ENCODE measurements around the gene SEC31B. TPM values are rescaled to one million over a fixed set of nuclear protein-coding genes. Genes with fewer than 3 reads are reported as not detected.
A peak's percentile ranks its signal among the peaks of the same experiment; 100 is the strongest.

Gene SEC31B
- total and polyA plus RNA-seq, 9 of the 15 experiments (the other 6 are each of a cell fraction or from before 2014, with no cell fraction given): 0.91 to 7.0 (median 2.4) TPM

GRCh38 chr10:100482834-100483185 is 36.9 kb downstream of the SEC31B start:
- Histone ChIP-seq H3K9ac (ENCODE audit: insufficient read depth in 1 of 2, low read depth in 2 of 2, low read length in 2 of 2) (peak overlapping the region in 1 of 2 experiments; percentile 37; a peak in 1 of 4 replicates), H2AFZ (ENCODE audit: low read depth, low read length) (no peak overlapping the region), H3K4me2 (ENCODE audit: insufficient read depth, low read length) (peak overlapping the region; percentile 58; the same call in 1 of the 2 replicates), H3K27ac (ENCODE audit: extremely low read depth, low read depth, low read length) (no peak overlapping the region), H3K36me3 (ENCODE audit: control insufficient read depth, insufficient read depth, low read length) (no peaks in the 10 kb centered on the region), H4K20me1 (replicated peaks; ENCODE audit: control insufficient read depth, insufficient read depth, low read length) (peaks cover 8% of the 10 kb centered on the region; the same call in 1 of the 2 replicates), H3K4me3 (no peak overlapping the region), H3K9me1 (ENCODE audit: control insufficient read depth, insufficient read depth, low read length) (no peaks in the 10 kb centered on the region), H3K9me3 (replicated peaks; ENCODE audit: control insufficient read depth, insufficient read depth, low read depth, low read length) (no peaks in the 10 kb centered on the region), H3K79me2 (ENCODE audit: control insufficient read depth, insufficient read depth, low read length) (no peaks in the 10 kb centered on the region), H3K27me3 (ENCODE audit: control insufficient read depth in 2 of 2, insufficient read depth in 2 of 2, low read length in 2 of 2) (peaks cover 9 to 23% of the 10 kb centered on the region in 2 experiments; a peak in 4 of 5 replicates), H3K4me1 (replicated peaks in 1 of 2; ENCODE audit: control insufficient read depth in 2 of 2, insufficient read depth in 2 of 2, low read length in 2 of 2) (peaks cover 0 to 8% of the 10 kb centered on the region in 2 experiments; a peak in 3 of 5 replicates)
- TF ChIP-seq NRF1 (conservative IDR thresholded peaks at IDR 0.05 in 1 of 2, IDR thresholded peaks at IDR 0.05 in 1 of 2) (peak in 1 of 2 experiments; percentile 3; a peak in 1 of 4 replicates), KAT7 (CRISPR knock-in tag; IDR thresholded peaks at IDR 0.05; ENCODE audit: borderline replicate concordance) (no peak)
- POLR2A ChIA-PET: interaction anchor here (1.1 kb wide), 1 partner anchor 17 kb away, joined by 3 read pairs; no protein-coding TSS in a partner anchor
- intact Hi-C loops (cut with micrococcal nuclease): no loop called here
- in situ Hi-C loops (cut with MboI): no loop called here
- BruUV-seq (replicated peaks): no TSS peak
- WGBS (ENCODE audit: insufficient coverage, low coverage, missing lambda C conversion rate): 31% methylated on average over 5 of the region's 5 CpGs
- CTCF ChIA-PET (ENCODE audit: low intra/inter-chr PET ratio): no interaction called here
- ATAC-seq: peak; percentile 10; the same call in 1 of the 3 replicates
- no peak for DNase-seq (ENCODE audit: extremely low read depth in 1 of 4, low spot score in 3 of 4)
- FAIRE-seq: no peak

GRCh38 chr10:100482181-100482833 is 37.4 kb downstream of the SEC31B start:
- H3K27ac ChIP-seq (ENCODE audit: extremely low read depth, low read depth, low read length): no peak overlapping the region
- POLR2A ChIA-PET: interaction anchor here (0.6 to 1.1 kb wide), 4 partner anchors 12 to 428 kb away, joined by 3 to 4 read pairs (median 3); no protein-coding TSS in a partner anchor
- H2AFZ ChIP-seq (ENCODE audit: low read depth, low read length): peak overlapping the region; percentile 60
- H4K20me1 ChIP-seq (replicated peaks; ENCODE audit: control insufficient read depth, insufficient read depth, low read length): peaks cover 8% of the 10 kb centered on the region; the same call in 1 of the 2 replicates
- 1% methylated on average over 22 of the region's 59 CpGs for WGBS (ENCODE audit: insufficient coverage, low coverage, missing lambda C conversion rate)
- intact Hi-C loops (cut with micrococcal nuclease) (no loop called here), in situ Hi-C loops (cut with MboI) (no loop called here)
- no peaks in the 10 kb centered on the region for H3K9me3 ChIP-seq (replicated peaks; ENCODE audit: control insufficient read depth, insufficient read depth, low read depth, low read length)
- no peaks in the 10 kb centered on the region for H3K9me1 ChIP-seq (ENCODE audit: control insufficient read depth, insufficient read depth, low read length)
- peak; percentile 60 to 74 (median 69) for DNase-seq (ENCODE audit: extremely low read depth in 1 of 4, low spot score in 3 of 4)
- no TSS peak for BruUV-seq (replicated peaks)
- H3K36me3 ChIP-seq (ENCODE audit: control insufficient read depth, insufficient read depth, low read length): no peaks in the 10 kb centered on the region
- peak overlapping the region; percentile 26 for H3K4me3 ChIP-seq
- FAIRE-seq: no peak
- peak overlapping the region in 1 of 2 experiments; percentile 37; a peak in 1 of 4 replicates for H3K9ac ChIP-seq (ENCODE audit: insufficient read depth in 1 of 2, low read depth in 2 of 2, low read length in 2 of 2)
- peak; percentile 96 for ATAC-seq
- peaks cover 9 to 23% of the 10 kb centered on the region in 2 experiments; a peak in 4 of 5 replicates for H3K27me3 ChIP-seq (ENCODE audit: control insufficient read depth in 2 of 2, insufficient read depth in 2 of 2, low read length in 2 of 2)
- peak overlapping the region; percentile 58 for H3K4me2 ChIP-seq (ENCODE audit: insufficient read depth, low read length)
- peaks cover 0 to 8% of the 10 kb centered on the region in 2 experiments; a peak in 3 of 5 replicates for H3K4me1 ChIP-seq (replicated peaks in 1 of 2; ENCODE audit: control insufficient read depth in 2 of 2, insufficient read depth in 2 of 2, low read length in 2 of 2)
- CTCF ChIA-PET (ENCODE audit: low intra/inter-chr PET ratio): interaction anchor here (0.7 kb wide), 1 partner anchor 49 kb away, joined by 3 read pairs; no protein-coding TSS in a partner anchor
- H3K79me2 ChIP-seq (ENCODE audit: control insufficient read depth, insufficient read depth, low read length): no peaks in the 10 kb centered on the region
- peak; percentile 50; the same call in 1 of the 2 replicates for TF ChIP-seq TFAP4 (CRISPR knock-in tag; IDR thresholded peaks at IDR 0.05; ENCODE audit: borderline replicate concordance)
- no peak for TF ChIP-seq DLX4 (CRISPR knock-in tag; IDR thresholded peaks at IDR 0.05)
- peak; percentile 30; the same call in 1 of the 2 replicates for TF ChIP-seq SMC3 (conservative IDR thresholded peaks at IDR 0.05; ENCODE audit: insufficient read depth, low read depth, low read length)
- no peak for TF ChIP-seq SPI1 (IDR thresholded peaks at IDR 0.05; ENCODE audit: borderline replicate concordance, low read depth, low read length)
- TF ChIP-seq PCBP1 (IDR thresholded peaks at IDR 0.05; ENCODE audit: low read depth, low read length, poor library complexity, severe bottlenecking): peak; percentile 34
